Bone marrow (tissue), 2 donors: ENCODE results near the gene RAB11FIP4.

ENCODE experiments used
- DNase-seq, 2 donors: peaks; one replicate each; lab custom pipeline; 2025; lab: John Stamatoyannopoulos, UW

RAB11FIP4 gene

GRCh38 chr17:31457391-31458234 lies 66.1 kb downstream of the RAB11FIP4 start:
- DNase-seq: no peak

DNA sequence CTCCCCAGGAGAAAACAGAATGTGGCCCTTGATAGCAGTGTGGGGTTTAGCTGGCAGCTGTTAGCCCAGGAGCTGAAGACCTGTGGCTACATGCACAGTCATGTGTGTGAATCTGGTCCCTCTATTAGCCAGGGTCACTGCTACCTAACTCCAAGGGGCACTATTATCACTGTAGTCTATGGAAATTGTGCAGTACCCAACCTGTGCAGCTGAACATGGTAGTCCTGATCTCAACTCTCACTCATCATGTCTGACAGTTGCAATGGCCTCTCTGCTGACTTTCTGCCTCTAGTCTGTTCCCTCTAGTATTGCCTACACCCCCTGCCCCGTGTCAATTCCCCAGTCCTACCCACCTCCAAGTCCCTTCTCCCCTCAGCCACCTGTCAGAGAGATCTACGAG lies 67.4 kb downstream of the RAB11FIP4 start:
- no peak for DNase-seq

DNA sequence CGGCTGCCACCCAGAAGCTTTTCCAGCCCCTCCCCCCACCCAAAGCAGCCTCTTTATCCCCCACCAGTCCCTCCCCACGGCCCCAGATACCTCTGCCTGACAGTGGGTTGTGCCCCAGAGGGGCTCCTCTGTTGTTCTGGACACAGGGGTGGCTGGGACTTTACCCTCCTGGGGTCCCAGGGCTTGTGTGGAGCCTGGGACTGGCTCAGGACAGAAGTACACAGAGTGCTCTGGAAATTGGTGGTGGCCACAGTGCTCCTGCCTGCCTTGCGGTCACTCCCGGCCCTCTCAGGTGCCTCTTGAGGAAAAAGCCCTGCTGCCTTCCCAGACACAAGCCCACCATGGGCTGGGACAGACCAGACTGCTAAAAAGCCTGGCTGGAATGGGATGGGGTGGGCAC lies 68.2 kb downstream of the RAB11FIP4 start:
- no peak for DNase-seq

DNA sequence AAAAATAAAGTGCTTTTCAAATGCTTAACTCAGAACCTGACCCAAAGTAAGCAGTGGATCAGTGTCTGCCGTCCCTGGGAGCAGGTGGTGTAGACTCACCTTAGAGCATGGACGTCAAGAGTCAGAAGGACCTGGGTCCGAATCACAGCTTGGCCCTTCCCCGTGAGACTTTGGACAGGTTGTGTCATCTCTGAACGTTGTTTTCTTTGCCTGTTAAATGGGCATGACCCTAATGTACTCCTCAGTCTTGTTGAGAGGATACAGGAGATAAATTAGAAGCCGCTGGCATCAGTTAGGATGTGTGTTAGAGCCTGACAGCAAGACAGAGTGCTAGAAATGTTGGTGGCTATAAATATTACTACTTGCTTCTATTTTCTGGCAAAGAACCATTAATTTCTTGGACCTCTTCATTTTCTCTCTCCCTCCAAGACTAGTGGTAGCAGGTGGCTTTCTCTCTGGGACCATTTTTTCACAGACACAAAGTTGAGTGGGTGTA lies 68.8 kb downstream of the RAB11FIP4 start:
- no peak for DNase-seq

DNA sequence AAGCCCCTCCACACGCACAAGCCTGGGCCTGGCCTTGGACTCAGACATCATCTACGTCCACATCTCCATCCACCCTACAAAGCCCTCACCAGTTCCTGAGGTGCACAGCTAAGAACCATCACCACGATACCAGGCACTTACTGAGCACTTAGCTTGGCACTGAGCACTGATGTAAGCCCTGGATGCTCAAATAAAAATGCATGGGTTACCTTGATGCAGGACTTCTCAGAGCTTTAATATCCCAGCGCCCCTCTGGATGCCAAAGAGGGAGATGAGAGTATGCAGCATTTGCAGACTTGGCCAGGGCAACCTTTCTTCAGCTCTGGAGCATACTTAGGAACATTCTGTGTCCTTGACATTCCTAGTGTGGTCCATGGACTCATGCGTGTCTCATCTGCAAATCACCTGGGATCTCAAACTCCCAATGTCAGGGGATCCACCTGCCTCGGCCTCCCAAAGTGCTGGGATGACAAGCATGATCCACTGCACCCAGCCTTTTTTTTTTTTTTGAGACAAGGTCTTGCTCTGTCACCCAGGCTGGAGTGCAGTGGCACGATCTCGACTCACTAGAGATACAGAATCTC lies 69.8 kb downstream of the RAB11FIP4 start:
- DNase-seq: no peak

DNA sequence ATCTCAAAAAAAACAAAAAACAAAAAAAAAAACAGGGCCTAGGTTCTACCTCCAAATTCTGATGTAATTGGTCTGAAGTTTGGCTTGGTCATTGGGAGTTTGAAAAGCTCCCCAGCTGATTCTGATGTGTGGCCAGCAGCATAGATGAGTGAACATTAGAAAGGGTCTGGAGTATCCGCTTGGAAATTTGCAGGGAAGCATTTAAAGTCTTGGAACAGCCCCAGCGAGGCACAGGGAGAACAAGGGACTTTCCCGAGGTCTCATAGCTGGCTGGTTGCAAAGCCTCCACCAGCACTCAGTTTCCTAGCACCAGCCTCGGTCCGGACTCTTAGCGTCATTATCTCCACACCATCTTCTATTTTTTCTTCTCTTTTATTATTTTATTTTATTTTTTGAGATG lies 70.8 kb downstream of the RAB11FIP4 start:
- DNase-seq: no peak

GRCh38 chr17:31466096-31466760 lies 74.8 kb downstream of the RAB11FIP4 start:
- no peak for DNase-seq

DNA sequence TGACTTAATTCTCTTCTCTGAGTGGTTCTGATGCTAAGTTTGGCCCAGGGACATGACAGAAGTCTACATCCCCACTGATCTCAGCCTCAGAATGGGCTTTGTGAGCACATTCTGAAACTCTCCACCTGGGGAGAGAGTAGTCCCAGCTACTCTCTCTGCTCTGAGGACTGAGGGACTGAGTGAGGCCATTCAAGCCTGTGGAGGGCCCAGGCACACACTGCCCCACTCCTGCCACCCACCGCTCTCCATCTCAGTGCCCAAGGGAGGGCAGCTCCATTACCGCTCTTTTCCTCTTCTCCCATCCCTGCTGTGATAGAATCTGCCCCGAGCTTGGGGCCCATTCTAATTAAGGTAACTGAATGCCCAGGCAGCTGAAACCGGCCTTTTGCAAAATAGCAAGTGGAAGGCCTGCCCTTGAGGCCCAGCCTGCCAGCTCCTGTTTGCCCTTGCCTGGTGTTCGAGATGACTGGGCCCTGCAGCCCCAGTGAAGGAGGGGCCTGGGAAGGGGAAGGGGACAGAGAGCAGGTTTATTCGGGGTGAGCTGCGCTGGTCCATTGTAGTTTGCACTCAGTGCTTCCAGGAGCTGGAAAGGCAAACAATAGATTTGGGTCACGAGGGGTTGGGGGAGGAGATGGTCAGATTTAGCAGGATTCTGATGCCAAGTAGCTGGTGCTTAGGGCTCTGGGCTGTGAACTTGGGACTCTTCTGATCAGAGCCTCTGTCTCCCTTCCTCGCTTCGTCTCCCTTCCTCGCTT lies 76.2 kb downstream of the RAB11FIP4 start:
- DNase-seq: no peak

DNA sequence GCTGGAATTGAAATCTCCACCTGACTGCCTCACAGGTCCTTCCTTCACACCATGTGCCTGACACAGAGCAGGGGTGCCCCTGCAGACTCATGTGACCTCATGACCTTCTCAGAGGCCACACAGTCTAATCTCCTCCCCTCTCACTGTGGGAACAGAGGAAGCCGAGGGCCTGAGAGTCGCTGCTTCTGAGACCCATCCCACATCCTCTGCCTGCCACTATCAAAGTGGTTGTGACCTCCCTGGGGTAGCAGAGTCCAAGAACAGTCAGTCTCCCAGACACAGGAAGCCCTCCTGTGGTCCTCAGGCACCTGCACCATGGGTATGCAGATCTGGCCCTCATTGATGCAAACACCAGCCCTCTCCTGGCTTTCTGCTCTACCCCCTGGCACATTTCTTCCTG lies 78.5 kb downstream of the RAB11FIP4 start:
- DNase-seq: no peak

GRCh38 chr17:31470592-31470991 lies 79.1 kb downstream of the RAB11FIP4 start:
- DNase-seq: no peak

- no peak for DNase-seq
Observed at GRCh38 chr17:31472137-31472536, 80.7 kb downstream of the RAB11FIP4 start.

- no peak for DNase-seq
Observed at GRCh38 chr17:31475378-31476162, 84.1 kb downstream of the RAB11FIP4 start.

- no peak for DNase-seq
Observed at GRCh38 chr17:31476525-31477416, 85.3 kb downstream of the RAB11FIP4 start.

GRCh38 chr17:31477417-31478055 lies 86.1 kb downstream of the RAB11FIP4 start:
- no peak for DNase-seq

DNA sequence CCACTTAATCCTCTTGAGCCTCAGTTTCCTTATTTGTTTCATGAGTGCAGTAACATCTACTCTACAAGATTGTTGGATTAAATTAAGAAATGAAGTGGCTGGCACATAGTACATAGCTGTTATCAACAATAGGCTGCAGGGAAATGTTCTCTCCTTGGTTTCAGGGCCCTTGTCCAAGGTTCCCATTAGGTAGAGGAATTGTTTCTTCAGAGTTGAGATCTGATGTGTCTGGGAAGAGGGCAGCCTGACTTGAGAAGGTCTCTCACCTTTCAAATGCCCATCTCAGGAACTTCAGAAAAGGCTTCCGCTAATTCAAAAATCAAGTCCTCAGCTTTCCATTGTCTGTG lies 87.6 kb downstream of the RAB11FIP4 start:
- no peak for DNase-seq

- DNase-seq: no peak
Observed at GRCh38 chr17:31479524-31479923, 88.0 kb downstream of the RAB11FIP4 start.

DNA sequence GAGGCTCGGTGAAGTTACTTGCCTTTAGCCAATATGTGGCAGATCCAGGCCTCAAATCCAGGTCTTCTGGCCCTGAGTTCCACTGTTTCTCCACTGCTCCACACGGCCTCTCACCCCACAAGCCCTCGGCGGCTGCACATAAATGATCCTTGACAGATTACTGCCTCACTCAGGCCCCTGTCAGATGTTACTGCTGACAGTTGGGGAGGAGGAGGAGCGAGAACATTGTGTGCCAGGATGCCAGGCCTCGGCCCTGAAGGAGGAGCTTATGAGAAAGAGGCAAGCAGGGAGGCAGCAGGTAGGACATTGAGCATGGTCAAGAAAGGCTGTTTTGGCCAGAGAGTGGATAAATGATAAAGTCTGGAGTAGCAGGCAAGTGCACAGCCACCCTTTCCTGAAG lies 88.6 kb downstream of the RAB11FIP4 start:
- DNase-seq: no peak

- no peak for DNase-seq
Observed at GRCh38 chr17:31480904-31481782, 89.7 kb downstream of the RAB11FIP4 start.

GRCh38 chr17:31481783-31482081 lies 90.3 kb downstream of the RAB11FIP4 start:
- DNase-seq: no peak
